ENCODE data around the gene MAPKBP1. TPM values are rescaled to one million over a fixed set of nuclear protein-coding genes. Genes with fewer than 3 reads are reported as not detected.

The MAPKBP1 gene
- total RNA-seq, 4 donors from 2014 or later, result 18.4 to 37.6 (median 29.8) TPM

GRCh38 chr15:41836073-41836472, 61.8 kb downstream of the MAPKBP1 start:
- TF ChIP-seq POLR2A (IDR thresholded peaks at IDR 0.05), result no peak
- TF ChIP-seq, protein P1, sequence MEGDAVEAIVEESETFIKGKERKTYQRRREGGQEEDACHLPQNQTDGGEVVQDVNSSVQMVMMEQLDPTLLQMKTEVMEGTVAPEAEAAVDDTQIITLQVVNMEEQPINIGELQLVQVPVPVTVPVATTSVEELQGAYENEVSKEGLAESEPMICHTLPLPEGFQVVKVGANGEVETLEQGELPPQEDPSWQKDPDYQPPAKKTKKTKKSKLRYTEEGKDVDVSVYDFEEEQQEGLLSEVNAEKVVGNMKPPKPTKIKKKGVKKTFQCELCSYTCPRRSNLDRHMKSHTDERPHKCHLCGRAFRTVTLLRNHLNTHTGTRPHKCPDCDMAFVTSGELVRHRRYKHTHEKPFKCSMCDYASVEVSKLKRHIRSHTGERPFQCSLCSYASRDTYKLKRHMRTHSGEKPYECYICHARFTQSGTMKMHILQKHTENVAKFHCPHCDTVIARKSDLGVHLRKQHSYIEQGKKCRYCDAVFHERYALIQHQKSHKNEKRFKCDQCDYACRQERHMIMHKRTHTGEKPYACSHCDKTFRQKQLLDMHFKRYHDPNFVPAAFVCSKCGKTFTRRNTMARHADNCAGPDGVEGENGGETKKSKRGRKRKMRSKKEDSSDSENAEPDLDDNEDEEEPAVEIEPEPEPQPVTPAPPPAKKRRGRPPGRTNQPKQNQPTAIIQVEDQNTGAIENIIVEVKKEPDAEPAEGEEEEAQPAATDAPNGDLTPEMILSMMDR (IDR thresholded peaks at IDR 0.05), result no peak
- peaks cover 4 to 73% (median 16%) of the 10 kb centered on the region in 3 donors for H3K36me3 ChIP-seq
- intact Hi-C loops (cut with DNase I), result no loop called here
- H3K9me3 ChIP-seq, result no peaks in the 10 kb centered on the region
- DNase-seq, result no peak
- H3K4me1 ChIP-seq, result peaks cover 37 to 99% (median 52%) of the 10 kb centered on the region in 3 donors
- WGBS, 2 donors, result 73% methylated on average over 2 of the region's 6 CpGs; no CpG with 5 or more reads in 1 of the 2 donors
- H3K27ac ChIP-seq, result peak overlapping the region in 3 of 4 donors; percentile 85 to 92 (median 85)
- no peak overlapping the region for H3K4me3 ChIP-seq
- H3K27me3 ChIP-seq, result no peaks in the 10 kb centered on the region

- intact Hi-C loops (cut with DNase I), result no loop called here
- WGBS, 2 donors, result 60 to 75% methylated on average over 1 to 7 of the region's 23 CpGs
- peaks cover 4 to 73% (median 21%) of the 10 kb centered on the region in 3 donors for H3K36me3 ChIP-seq
- DNase-seq, result no peak
- H3K27me3 ChIP-seq, result no peaks in the 10 kb centered on the region
- TF ChIP-seq, protein P1 (IDR thresholded peaks at IDR 0.05), result no peak
- no peak for TF ChIP-seq POLR2A (IDR thresholded peaks at IDR 0.05)
- H3K4me3 ChIP-seq, result no peak overlapping the region
- H3K4me1 ChIP-seq, result peaks cover 38 to 99% (median 45%) of the 10 kb centered on the region in 3 donors
- peak overlapping the region; percentile 9 to 92 (median 85) for H3K27ac ChIP-seq
- no peaks in the 10 kb centered on the region for H3K9me3 ChIP-seq
Observed at GRCh38 chr15:41836713-41837454, 62.6 kb downstream of the MAPKBP1 start.

- intact Hi-C loops (cut with DNase I), result no loop called here
- Histone ChIP-seq H3K9me3 (no peaks in the 10 kb centered on the region), H3K36me3 (peaks cover 0 to 81% (median 21%) of the 10 kb centered on the region in 3 donors), H3K27ac (peak within 1 kb of the TSS; percentile 76 to 92 (median 88)), H3K4me1 (peaks cover 31 to 86% (median 35%) of the 10 kb centered on the region in 3 donors), H3K27me3 (no peaks in the 10 kb centered on the region), H3K4me3 (peak within 1 kb of the TSS; percentile 6 to 40 (median 26))
- TF ChIP-seq, protein P1 (IDR thresholded peaks at IDR 0.05), result peak in 1 of 6 experiments; percentile 11
- no peak for TF ChIP-seq POLR2A (IDR thresholded peaks at IDR 0.05)
- 20% methylated on average over 1 of the region's 6 CpGs; no CpG with 5 or more reads in 1 of the 2 donors for WGBS, 2 donors
- no peak for DNase-seq
Observed at GRCh38 chr15:41838400-41838897, 64.2 kb downstream of the MAPKBP1 start, which contains the start of gene PLA2G4B. Gene PLA2G4B (plus strand): TSS chr15:41838847. CDS start chr15:41838914, 67 bp downstream.

DNA sequence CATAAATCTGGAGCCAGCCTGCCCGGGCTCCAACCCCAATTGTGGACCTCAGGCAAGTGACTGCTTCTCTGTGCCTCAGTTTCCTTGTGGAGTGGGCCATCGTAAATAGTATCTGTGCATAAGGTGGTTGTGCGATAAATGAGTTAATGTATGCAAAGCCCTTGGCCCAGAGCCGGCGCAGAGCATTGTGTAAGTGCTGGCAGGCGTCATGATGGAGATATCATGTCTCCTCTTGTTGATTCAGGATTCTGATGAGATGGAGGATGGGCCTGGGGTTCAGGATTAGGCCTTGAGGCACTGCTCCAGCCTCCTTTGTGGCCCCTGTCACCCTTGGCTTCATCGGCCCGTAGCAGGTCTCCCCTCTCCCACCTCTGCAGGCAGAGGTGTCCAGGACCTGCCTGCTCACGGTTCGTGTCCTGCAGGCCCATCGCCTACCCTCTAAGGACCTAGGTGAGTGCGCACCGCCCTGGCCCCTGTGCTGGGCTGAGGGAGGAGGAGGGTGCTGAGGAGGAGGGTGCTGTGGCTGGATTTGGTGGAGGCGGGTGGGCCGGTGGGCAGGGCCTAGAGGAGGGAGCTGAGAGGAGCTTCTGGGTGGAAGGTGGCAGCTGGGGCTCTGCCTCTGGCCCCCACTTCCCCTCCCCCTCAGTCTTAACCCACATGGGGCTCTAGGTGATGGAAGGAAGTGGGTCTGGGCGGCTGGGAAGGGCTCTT, 65.7 kb downstream of the MAPKBP1 start:
- WGBS, 2 donors, result 30 to 44% methylated on average over 2 to 6 of the region's 16 CpGs
- peaks cover 9 to 85% (median 29%) of the 10 kb centered on the region in 3 donors for H3K36me3 ChIP-seq
- peak overlapping the region; percentile 6 to 40 (median 26) for H3K4me3 ChIP-seq
- no peaks in the 10 kb centered on the region for H3K9me3 ChIP-seq
- no peaks in the 10 kb centered on the region for H3K27me3 ChIP-seq
- H3K4me1 ChIP-seq, result peaks cover 27 to 71% (median 29%) of the 10 kb centered on the region in 3 donors
- peak overlapping the region; percentile 76 to 92 (median 88) for H3K27ac ChIP-seq
- intact Hi-C loops (cut with DNase I), result no loop called here
- TF ChIP-seq, protein P1 (IDR thresholded peaks at IDR 0.05), result no peak
- no peak for TF ChIP-seq POLR2A (IDR thresholded peaks at IDR 0.05)
- no peak for DNase-seq
